T-helper 1 cell treated with Interleukin-12 subunit alpha and Interleukin-12 subunit beta and Interleukin-4 antibody, amounts not matched to agents 30 ng/mL and 1 ng/mL, for 36 hours (primary cell): ENCODE measurements around the gene LAMA2. TPM values are rescaled to one million over a fixed set of nuclear protein-coding genes. Genes with fewer than 3 reads are reported as not detected.

Source experiments
- intact Hi-C: fragments of 100-400 bp; cut with micrococcal nuclease; formaldehyde crosslinking; loops from one replicate; pipeline ENCODE4 v1.15.1; 2024
- total RNA-seq: library from RNA; stranded (reverse); gene quantifications from 2 replicates; pipeline ENCODE4 v1.2.3, GENCODE V29; 2022

The LAMA2 gene
- total RNA-seq, 1 donor from 2014 or later, result 0.25 TPM

- intact Hi-C loops, result loop anchor here (1.0 kb wide), 1 partner anchor 244 kb away; no protein-coding TSS in a partner anchor
These were observed 606.4 kb downstream of the LAMA2 start for GRCh38 chr6:129489215-129489765.

GRCh38 chr6:129490521-129491255, 607.8 kb downstream of the LAMA2 start:
- intact Hi-C loops, result loop anchor here (1.0 to 10.0 kb wide), 20 partner anchors 9 to 1973 kb away; partner anchors contain the start of genes EPB41L2, MTCL3, SAMD3 and TMEM200A

- intact Hi-C loops, result loop anchor here (2.0 to 10.0 kb wide), 13 partner anchors 121 to 1974 kb away; partner anchors contain the start of genes EPB41L2, MTCL3, SAMD3 and TMEM200A
These were observed 608.5 kb downstream of the LAMA2 start for GRCh38 chr6:129491436-129491835.

GRCh38 chr6:129492260-129492659, 609.3 kb downstream of the LAMA2 start:
- intact Hi-C loops, result loop anchor here (5.0 to 10.0 kb wide), 9 partner anchors 275 to 1975 kb away; partner anchors contain the start of genes EPB41L2, MTCL3, SAMD3 and TMEM200A

- intact Hi-C loops, result loop anchor here (5.0 to 10.0 kb wide), 9 partner anchors 274 to 1976 kb away; partner anchors contain the start of genes EPB41L2, MTCL3, SAMD3 and TMEM200A
These were observed 610.5 kb downstream of the LAMA2 start for GRCh38 chr6:129493354-129493902.

GRCh38 chr6:129494099-129494498, 611.2 kb downstream of the LAMA2 start:
- intact Hi-C loops, result loop anchor here (5.0 to 10.0 kb wide), 9 partner anchors 273 to 1977 kb away; partner anchors contain the start of genes EPB41L2, MTCL3, SAMD3 and TMEM200A

- intact Hi-C loops, result loop anchor here (5.0 to 10.0 kb wide), 9 partner anchors 273 to 1977 kb away; partner anchors contain the start of genes EPB41L2, MTCL3, SAMD3 and TMEM200A
These were observed 611.6 kb downstream of the LAMA2 start for GRCh38 chr6:129494586-129494985.

- intact Hi-C loops, result loop anchor here (10.0 kb wide), 3 partner anchors 869 to 1569 kb away; partner anchors contain the start of genes EPB41L2 and TMEM200A
These were observed 612.7 kb downstream of the LAMA2 start for GRCh38 chr6:129495652-129496051.

- intact Hi-C loops, result loop anchor here (10.0 kb wide), 3 partner anchors 867 to 1567 kb away; partner anchors contain the start of genes EPB41L2 and TMEM200A
These were observed 614.8 kb downstream of the LAMA2 start for GRCh38 chr6:129497481-129498441.

GRCh38 chr6:129498541-129498940, 615.6 kb downstream of the LAMA2 start:
- intact Hi-C loops, result loop anchor here (10.0 kb wide), 3 partner anchors 866 to 1566 kb away; partner anchors contain the start of genes EPB41L2 and TMEM200A

- intact Hi-C loops, result loop anchor here (1.0 to 10.0 kb wide), 12 partner anchors 9 to 1566 kb away; partner anchors contain the start of genes EPB41L2 and TMEM200A
These were observed 616.3 kb downstream of the LAMA2 start for GRCh38 chr6:129498950-129499842.

GRCh38 chr6:129499843-129500219, 616.9 kb downstream of the LAMA2 start:
- intact Hi-C loops, result loop anchor here (1.0 to 10.0 kb wide), 12 partner anchors 10 to 1565 kb away; partner anchors contain the start of genes EPB41L2 and TMEM200A

GRCh38 chr6:129500958-129501739, 618.2 kb downstream of the LAMA2 start:
- intact Hi-C loops, result no loop called here

GRCh38 chr6:129501740-129502660, 619.1 kb downstream of the LAMA2 start:
- intact Hi-C loops, result no loop called here

- intact Hi-C loops, result no loop called here
These were observed 621.5 kb downstream of the LAMA2 start for GRCh38 chr6:129504456-129504855.

- intact Hi-C loops, result no loop called here
These were observed 624.3 kb downstream of the LAMA2 start for GRCh38 chr6:129507059-129507807.
